Stimulated activated CD8-positive, alpha-beta memory T cell treated with anti-CD3 and anti-CD28 coated beads, Interleukin-12 subunit alpha, Interleukin-12 subunit beta, amount 100 ng/mL, for 4 hours (primary cell): ENCODE results near the gene CHST1.

Experiments
- DNase-seq: peaks from one replicate; pipeline ENCODE4 v3.0.0-alpha.2; 2020; ENCODE audit warnings: low read depth

The CHST1 gene

GRCh38 chr11:45659818-45660160, 5.6 kb downstream of the CHST1 start:
- DNase-seq: no peak

DNA sequence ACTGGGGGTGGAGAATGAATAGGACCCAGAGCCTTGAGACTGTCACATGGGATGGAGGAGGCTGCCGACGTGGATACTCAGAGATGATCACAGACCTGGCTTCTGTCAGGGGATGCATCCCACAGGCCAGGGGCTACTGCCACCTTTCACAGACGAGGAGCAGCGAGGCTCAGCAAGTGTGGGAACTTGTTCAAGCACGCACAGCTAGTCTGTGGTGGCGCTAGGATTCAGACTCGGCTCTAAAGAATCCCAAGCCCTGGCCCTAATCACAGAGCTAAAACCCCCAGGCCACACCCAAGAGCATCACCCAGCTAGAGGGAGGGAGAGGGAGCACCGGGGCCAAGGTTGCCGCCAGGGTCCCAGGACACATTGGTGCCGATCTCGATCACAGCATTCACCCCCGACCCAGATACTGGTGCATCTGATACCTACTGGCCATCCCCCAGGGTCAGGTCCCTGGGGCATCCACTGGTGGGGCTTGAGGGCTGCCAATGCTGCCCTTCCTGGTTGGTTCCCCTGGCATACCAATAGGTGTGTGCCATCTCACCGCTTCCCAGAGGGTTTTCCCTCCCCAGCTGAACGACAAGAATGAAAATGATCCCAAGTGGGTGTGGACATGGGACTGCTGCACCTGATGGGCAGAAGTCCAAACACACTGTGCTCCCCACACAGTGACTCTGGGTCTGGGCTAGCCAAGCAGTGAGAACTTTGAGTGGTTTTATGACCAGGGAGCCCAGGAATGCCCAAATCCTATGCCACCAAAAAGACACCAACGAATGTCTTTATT, 6.2 kb downstream of the CHST1 start:
- DNase-seq: no peak

GRCh38 chr11:45658292-45658991, 7.0 kb downstream of the CHST1 start:
- DNase-seq: no peak

DNA sequence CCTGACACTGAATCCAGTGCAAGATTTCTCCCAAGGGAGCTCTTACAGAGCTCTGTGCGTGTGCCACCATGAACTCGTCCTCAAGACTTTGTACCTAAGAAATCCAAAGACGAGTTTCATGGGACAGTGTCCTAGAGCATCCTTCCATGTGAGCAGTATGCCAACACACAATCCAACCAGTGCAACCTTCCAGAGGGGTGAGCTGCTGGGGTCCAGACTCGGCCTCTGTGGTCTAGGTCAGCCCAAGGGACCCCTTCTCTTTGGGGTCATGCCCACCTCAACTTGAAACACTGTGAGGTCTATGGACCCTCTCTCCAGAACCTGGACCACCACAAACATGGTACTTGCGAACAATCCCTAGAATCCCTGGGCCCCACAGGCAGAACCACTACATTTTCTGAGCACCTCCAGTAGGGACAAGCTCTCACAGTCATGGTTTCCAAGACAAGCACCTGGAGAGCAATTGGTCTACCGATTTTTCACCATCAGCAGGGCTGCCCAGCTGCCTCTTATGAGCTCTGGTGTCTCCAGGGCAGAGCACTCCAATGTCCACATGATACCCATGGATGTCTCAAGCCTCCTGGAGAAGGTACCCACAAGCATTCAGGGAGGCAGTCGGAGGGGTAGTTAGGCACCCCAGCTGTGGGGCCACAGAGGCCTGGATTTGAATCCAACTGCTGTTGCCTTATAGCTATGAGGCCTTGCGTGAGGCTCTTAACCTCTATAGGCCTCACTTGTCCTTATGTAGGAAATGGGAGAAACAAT, 7.7 kb downstream of the CHST1 start:
- DNase-seq: no peak

DNA sequence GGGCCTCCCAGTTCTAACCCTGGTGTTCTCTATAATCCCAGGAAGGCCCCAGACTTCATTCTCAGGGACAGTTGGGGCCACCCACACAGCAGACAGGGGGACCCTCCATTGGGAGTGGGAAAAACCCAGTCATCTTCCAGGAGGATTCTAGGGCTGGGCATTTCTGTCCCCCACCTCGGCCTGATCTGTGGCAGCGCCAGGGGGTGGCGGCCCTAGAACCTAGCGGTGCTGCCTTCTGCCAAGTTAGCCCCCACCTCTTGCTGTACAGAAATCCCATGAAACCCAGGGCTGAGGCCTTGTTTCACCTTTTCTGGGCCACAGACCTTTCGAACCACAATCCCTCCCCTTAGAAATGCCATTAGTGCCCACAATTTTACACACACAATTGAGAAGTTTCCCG, 9.6 kb downstream of the CHST1 start:
- DNase-seq: no peak

DNA sequence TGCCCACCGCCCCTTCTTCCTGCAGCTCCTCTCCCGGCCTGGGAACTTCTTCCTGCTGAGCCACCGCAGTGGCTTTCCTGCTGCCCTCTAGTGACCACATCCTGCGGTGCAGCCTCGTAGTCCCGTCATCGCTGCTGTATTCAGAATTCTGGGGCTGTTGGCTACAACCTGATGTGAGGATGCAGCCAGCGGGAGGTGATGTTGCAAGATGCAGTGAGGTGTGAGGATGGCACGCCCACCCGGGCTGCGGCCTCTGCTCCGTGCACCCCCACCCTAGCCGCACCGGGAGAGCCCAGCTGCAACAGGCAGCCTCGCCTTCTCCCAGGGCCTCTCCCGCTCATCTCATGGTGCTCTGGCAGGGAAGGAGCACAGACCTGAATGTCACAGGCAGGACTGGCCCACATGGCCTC, 10.1 kb downstream of the CHST1 start:
- peak; percentile 15 for DNase-seq

- no peak for DNase-seq
Observed at GRCh38 chr11:45655012-45655283, 10.5 kb downstream of the CHST1 start.

DNA sequence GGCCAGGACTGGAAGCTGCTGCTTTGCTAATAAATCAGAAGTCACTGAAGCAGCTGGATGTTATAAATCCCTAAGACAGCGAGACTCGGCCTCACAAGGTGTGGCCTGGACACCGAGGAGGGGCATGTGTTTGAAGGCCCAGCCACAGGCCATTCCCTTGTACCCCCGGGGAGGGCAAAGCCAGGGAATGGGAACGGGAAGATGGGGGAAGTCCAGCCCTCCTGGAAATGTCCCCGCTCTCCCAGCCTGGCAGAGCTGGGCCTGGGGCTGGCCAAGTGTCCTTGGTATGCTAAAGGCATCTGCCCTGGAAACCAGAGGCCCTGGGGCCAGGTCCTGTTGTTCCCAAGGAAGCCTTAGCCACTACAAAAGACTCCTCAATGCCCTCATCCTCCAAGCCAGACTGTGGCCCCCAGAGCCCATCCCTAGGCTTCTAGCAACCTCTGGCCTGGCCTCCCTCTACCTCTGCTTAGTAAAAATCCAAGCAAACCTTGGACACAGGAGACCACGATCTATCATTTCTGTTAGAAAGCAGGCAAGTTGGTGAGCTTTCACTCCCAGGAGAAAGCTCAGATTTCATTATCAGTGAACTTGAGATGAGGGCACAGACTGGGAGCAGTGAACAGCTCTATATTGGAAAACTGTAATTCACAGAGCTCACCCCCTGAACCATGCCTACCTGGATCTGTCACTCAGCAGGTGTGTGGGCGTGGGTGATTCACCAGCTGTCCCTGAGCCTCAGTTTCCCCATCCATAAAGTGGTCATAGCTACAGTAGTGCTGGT, 11.0 kb downstream of the CHST1 start:
- no peak for DNase-seq

DNA sequence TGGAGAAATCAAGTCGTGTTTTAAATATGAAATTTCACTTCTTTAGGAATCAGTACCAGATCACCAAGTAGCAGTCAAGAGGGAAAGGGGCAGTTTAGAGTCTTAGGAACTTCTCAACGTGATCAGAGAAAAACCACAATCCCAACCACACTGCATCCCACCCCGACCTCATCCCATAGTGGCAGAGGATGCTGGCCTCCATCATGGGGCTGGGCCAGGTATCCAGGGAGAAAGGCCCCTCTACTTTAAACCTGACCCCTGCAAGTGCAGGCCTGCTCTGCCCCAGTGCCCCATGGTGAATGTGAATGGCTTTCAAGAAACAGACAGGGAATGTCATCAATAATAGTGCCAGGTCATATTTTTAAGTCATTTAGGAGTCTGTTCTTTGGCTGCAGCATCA, 12.1 kb downstream of the CHST1 start:
- no peak for DNase-seq

DNA sequence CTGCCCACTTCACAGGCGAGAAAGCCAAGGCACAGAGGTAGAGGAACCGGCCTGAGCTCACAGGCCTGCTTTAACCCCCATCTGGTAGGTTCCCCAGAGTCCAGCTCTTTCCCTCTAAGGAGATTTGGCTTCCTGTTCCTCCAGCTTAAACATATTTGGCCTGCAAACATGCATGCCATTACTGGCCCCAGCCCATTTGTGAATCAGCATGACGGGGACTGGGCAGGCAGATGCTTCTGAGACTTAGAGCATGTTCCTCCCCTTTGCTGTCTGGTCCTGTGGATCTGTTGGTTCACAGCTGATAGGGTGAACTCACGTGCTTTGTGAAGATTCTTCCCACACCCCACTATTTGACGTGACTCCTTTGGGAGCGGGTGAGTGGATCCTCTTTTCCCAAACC, 12.6 kb downstream of the CHST1 start:
- no peak for DNase-seq

DNA sequence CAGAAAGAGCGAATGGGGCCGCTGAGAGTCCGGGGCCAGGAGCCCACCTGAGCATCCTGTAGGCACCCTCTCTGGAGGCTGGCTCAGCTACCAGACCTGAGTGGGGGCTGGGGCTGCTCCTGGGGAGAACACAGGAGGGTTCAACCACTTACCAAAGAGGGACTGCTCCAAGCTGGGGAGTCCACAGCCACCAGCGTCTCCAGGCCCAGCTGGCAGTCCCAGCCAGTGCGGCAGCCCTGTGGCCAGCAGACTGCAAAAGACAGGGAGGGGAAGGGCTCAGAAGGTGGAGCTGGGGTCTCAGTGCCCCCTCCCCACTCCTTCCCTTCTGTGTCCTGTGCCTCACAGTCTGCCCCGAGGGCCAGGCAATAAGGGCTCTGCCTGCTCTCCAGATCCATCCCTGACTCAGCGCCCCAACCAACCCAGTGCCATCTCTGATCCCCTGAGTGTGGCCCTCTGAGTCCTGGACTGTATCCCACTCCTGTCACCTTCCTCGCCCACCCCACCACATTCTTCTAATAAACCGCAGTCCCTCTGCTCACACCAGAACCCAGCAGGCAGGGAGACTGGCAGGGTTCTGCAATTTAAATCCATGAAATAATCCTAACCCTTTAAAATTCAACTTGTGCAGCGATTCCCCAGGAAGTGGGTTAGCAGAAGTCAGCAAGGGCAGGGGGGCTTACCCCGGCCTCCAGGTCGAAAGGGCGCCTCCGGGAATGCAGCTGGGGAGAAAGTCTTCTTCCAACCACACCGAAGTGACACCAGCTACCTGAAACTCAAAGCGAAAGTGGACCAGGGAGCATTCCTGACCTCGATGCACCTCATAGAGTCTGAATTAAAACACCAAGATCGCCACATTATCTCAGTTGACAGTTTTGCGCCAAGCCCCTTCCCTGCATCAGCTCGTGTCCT, 13.3 kb downstream of the CHST1 start:
- DNase-seq: no peak

DNA sequence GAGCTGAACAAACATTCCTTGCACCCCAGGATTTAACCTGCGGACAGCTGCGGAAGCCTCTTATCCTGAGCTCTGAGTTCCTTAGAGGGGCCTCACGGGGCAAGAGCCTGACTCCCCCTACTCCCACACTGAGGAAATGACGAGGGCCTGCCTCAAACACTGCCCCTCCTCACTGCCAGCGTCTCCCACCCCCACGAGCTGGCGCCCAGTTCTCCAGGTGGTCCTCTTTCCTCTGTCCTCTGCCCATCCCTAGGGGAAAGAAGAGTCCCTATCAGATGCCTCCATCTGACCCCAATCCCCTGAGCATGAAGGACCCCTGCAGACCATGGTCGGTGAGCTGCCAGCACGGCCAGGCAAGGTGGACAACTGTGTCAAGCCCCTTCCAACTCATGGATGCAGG, 14.3 kb downstream of the CHST1 start:
- no peak for DNase-seq

- DNase-seq: no peak
Observed at GRCh38 chr11:45650166-45651095, 15.0 kb downstream of the CHST1 start.

- DNase-seq: no peak
Observed at GRCh38 chr11:45649544-45650165, 15.8 kb downstream of the CHST1 start.

DNA sequence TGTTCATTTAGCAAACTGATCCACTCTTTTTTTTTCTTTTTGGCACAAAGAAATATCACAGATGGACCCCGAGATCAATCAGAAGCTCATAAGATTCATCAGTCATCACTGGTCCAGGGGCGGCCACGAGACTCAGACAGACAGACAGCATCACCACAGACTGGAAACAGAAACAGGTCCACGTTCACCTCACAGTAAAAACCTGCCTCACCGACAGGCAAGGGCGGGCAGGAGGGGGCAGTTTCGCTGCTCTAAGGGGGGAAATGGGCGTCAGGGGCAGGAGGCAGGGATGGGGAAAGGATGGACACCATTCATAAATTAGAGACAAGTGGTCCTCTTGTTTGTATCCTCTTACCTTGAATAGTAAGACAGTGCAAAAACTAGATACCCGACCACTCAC, 16.5 kb downstream of the CHST1 start:
- no peak for DNase-seq

DNA sequence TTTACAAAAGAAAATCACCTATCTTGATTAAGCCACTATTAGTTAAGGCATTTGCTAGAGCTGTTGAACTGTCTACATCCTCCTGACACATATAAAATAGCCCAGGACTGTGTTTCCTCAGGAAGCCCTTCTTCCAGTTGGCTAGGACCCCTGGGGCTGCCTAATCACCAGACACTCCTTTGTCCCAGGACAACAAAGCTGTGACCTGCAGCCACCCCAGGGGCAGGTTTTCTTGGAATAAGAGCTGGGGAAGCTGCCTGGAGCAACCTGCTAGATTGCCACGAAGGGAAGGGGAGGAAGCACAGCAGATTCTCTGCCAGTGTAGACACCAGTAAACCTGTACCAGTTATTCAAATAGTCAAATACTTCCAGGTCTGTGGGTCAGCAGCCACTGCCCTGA, 17.6 kb downstream of the CHST1 start:
- DNase-seq: no peak

DNA sequence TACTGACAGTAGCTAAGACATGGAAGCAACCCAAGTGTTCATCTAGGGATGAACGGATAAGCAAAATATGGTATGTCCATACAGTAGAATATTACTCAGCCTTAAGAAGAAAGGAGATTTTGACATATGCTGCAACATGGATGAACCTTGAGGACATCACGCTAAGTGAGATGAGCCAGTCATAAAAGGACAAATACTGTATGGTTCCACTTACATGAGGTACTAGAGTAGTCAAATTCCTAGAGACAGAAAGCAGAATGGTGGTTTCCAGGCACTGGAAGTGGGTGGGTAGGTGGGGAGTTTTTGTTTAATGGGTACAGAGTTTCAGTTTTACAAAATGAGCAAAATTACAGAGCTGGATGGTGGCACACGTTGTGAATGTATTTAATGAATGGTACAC, 18.1 kb downstream of the CHST1 start:
- DNase-seq: no peak

- no peak for DNase-seq
Observed at GRCh38 chr11:45646275-45646927, 19.0 kb downstream of the CHST1 start.
